ES-I3 (cell line): ENCODE measurements around the gene ATL3.
"Not testable (repeated sequence)": the region's sequence is repeated elsewhere in the genome, so short reads cannot be mapped to it uniquely, and the experiment has no call there.

ENCODE experiments used
- H3K36me3 ChIP-seq: 2 replicates; pipeline ENCODE4 v1.6.1; 2013; ENCODE audit warnings: mild to moderate bottlenecking, low read length, control low read depth, moderate library complexity; ENCODE audit not compliant: insufficient read depth
- H3K4me1 ChIP-seq: 2 replicates; pipeline ENCODE4 v1.6.1; 2013; ENCODE audit warnings: mild to moderate bottlenecking, control low read depth, low read length; ENCODE audit not compliant: insufficient read depth
- H3K9ac ChIP-seq: 2 replicates; pipeline ENCODE4 v1.6.1; 2013; ENCODE audit warnings: low read depth, mild to moderate bottlenecking, low read length, moderate library complexity
- H3K9me3 ChIP-seq: 2 replicates; pipeline ENCODE4 v1.6.1; 2013; ENCODE audit warnings: mild to moderate bottlenecking, low read length, moderate library complexity; ENCODE audit not compliant: control insufficient read depth, insufficient read depth

Gene ATL3

GRCh38 chr11:63667995-63668795 is 3.0 kb downstream of the ATL3 start:
- Histone ChIP-seq H3K4me1 (peaks cover 26% of the 10 kb centered on the region), H3K9me3 (no peaks in the 10 kb centered on the region), H3K36me3 (no peaks in the 10 kb centered on the region), H3K9ac (no peak overlapping the region)

- H3K4me1 ChIP-seq: peaks cover 26% of the 10 kb centered on the region
- no peak overlapping the region for H3K9ac ChIP-seq
- H3K36me3 ChIP-seq: no peaks in the 10 kb centered on the region
- no peaks in the 10 kb centered on the region for H3K9me3 ChIP-seq
Measured at GRCh38 chr11:63666874-63667273, 4.3 kb downstream of the ATL3 start.

DNA sequence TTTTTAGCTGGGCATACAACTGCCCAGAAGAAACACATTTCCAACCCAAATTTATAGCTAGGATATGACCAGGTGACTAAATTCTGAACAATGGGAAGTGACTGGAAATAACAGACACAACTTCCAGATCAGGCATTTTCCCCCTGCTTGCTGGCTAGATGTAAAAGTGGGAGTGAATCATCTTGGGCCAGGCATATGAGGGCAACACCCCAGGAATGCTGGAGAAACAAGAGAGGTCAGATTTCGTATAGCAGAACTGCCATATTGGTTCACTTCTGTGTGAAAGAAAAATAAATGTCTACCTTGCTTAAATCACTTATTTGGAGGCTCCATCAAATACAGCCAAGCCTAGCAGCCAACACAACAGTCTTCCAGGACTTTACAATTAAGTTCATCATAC is 7.4 kb downstream of the ATL3 start:
- Histone ChIP-seq H3K9me3 (no peaks in the 10 kb centered on the region), H3K9ac (no peak overlapping the region), H3K36me3 (no peaks in the 10 kb centered on the region), H3K4me1 (peaks cover 21% of the 10 kb centered on the region)

- Histone ChIP-seq H3K9ac (no peak overlapping the region), H3K36me3 (0 out of 2 replicates have a peak, but pooled peaks cover 5% of the 10 kb centered on the region), H3K9me3 (no peaks in the 10 kb centered on the region), H3K4me1 (no peaks in the 10 kb centered on the region)
Measured at GRCh38 chr11:63660972-63661371, 10.2 kb downstream of the ATL3 start.

DNA sequence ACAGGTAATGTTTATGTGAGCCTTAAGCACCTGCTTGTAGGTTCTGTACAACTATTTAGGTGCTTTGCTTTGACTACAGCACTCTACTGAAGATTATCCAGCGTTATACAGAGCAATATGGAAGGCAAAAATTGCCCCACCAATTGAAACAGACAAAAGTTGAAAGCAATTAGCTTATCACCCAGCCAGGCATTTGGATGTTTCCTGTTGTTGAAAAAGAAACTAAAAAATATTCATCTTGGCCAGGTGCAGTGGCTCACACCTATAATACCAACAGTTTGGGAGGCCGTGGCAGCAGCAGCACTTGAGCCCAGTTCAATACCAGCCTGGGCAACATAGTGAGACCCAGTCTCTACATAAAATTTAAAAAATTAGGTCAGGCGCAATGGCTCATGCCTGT is 18.5 kb downstream of the ATL3 start:
- Histone ChIP-seq H3K36me3 (peaks cover 4% of the 10 kb centered on the region; the same call in 1 of the 2 replicates), H3K9ac (no peak overlapping the region), H3K9me3 (no peaks in the 10 kb centered on the region), H3K4me1 (no peaks in the 10 kb centered on the region)

- H3K9ac ChIP-seq: no peak overlapping the region
- H3K9me3 ChIP-seq: no peaks in the 10 kb centered on the region
- H3K36me3 ChIP-seq: peaks cover 4% of the 10 kb centered on the region; the same call in 1 of the 2 replicates
- H3K4me1 ChIP-seq: no peaks in the 10 kb centered on the region
Measured at GRCh38 chr11:63643205-63643604, 28.0 kb downstream of the ATL3 start.

DNA sequence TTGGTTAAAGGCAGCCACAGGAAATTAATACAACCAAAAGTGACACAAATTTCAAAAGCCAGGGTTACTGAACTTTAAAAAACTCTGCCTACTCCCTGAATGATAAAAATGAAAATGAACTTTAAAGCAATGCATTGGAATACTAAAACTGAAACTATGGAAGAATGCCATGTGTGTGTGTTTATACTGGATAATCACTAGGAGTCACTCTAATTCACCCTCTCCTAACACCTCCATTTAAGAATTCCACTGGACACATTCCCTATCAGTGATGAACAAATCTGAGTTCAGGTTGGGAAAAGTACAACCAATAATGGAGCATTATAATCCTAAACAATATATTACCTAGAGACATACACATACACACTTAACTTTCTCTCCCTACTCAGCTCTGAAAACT is 29.4 kb downstream of the ATL3 start:
- Histone ChIP-seq H3K36me3 (peaks cover 4% of the 10 kb centered on the region; the same call in 1 of the 2 replicates), H3K4me1 (no peaks in the 10 kb centered on the region), H3K9ac (no peak overlapping the region), H3K9me3 (no peaks in the 10 kb centered on the region)

- H3K4me1 ChIP-seq: peaks cover 7% of the 10 kb centered on the region; the same call in 1 of the 2 replicates
- H3K9ac ChIP-seq: no peak overlapping the region
- peaks cover 4% of the 10 kb centered on the region; the same call in 1 of the 2 replicates for H3K36me3 ChIP-seq
- no peaks in the 10 kb centered on the region for H3K9me3 ChIP-seq
Measured at GRCh38 chr11:63639199-63639832, 31.9 kb downstream of the ATL3 start.

- not testable (repeated sequence) for H3K9me3 ChIP-seq, H3K36me3 ChIP-seq, H3K9ac ChIP-seq, H3K4me1 ChIP-seq
Measured at GRCh38 chr11:63638436-63638835, 32.7 kb downstream of the ATL3 start.

DNA sequence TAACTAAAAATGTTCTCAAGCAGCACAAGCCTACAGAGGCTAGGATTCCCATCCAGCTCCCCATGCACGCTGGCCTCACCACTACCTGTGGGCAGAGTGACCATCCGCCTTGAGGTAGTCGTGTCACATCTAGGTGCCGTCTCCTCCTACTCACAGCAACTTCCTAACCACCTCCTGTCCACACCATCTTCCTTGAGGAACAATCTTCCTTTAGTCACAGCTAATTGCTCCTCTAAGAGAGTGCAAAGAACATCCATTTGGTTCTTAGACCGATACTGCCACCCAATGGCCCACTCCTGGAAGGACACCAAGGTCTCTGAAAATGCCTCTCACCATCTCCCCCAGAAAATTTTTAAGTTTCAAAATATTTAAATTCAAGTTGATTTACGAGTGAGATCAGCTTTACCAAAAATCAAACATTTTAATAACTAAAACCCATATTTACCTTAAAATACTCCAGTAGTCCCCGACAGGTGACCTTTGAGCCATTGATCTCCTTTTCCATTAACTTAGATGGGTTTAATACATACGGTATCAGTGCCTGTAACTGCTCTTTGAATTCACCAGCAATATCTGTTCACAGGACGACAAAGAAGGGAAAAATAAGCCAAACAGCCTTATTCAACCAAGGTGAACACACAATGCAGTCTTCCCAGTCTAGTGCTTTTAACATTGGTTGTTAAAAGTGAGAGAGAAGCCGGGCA is 35.3 kb downstream of the ATL3 start:
- Histone ChIP-seq H3K9ac (no peak overlapping the region), H3K36me3 (peaks cover 8% of the 10 kb centered on the region; the same call in 1 of the 2 replicates), H3K9me3 (no peaks in the 10 kb centered on the region), H3K4me1 (peaks cover 7% of the 10 kb centered on the region; the same call in 1 of the 2 replicates)

- no peak overlapping the region for H3K9ac ChIP-seq
- no peaks in the 10 kb centered on the region for H3K4me1 ChIP-seq
- no peaks in the 10 kb centered on the region for H3K9me3 ChIP-seq
- H3K36me3 ChIP-seq: peaks cover 20% of the 10 kb centered on the region
Measured at GRCh38 chr11:63629426-63629825, 41.8 kb downstream of the ATL3 start.

DNA sequence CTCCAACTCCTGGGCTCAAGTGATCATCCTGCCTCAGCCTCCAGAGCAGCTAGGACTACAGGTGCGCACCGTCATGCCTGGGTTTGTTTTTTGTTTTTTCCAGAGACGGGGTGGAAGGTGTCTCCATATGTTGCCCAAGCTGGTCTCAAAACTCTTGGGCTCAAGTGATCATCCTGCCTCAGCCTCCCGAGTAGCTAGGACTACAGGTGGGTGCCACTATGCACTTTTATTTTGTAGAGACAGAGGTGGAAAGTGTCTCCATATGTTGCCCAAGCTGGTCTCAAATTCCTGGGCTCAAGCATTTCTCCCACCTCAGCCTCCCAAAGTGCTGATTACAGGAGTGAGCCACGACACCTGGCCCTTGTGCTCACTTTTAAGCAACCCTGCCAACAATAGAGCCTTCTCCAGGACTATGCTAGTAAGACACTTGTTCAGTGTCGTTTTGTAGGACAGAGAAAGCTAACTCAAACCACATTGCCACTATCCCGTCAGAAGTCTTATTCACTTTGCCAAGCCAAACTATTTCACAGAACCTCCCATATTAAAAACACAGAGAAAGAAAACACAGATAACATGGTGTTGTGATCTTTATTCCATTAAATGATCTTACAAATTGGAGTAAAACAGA is 47.5 kb downstream of the ATL3 start:
- H3K36me3 ChIP-seq: 0 out of 2 replicates have a peak, but pooled peaks cover under 1% of the 10 kb centered on the region
- H3K9me3 ChIP-seq: no peaks in the 10 kb centered on the region
- peaks cover 6% of the 10 kb centered on the region; the same call in 1 of the 2 replicates for H3K4me1 ChIP-seq
- H3K9ac ChIP-seq: no peak overlapping the region

GRCh38 chr11:63622323-63622722 is 48.9 kb downstream of the ATL3 start:
- peaks cover 6% of the 10 kb centered on the region; the same call in 1 of the 2 replicates for H3K4me1 ChIP-seq

DNA sequence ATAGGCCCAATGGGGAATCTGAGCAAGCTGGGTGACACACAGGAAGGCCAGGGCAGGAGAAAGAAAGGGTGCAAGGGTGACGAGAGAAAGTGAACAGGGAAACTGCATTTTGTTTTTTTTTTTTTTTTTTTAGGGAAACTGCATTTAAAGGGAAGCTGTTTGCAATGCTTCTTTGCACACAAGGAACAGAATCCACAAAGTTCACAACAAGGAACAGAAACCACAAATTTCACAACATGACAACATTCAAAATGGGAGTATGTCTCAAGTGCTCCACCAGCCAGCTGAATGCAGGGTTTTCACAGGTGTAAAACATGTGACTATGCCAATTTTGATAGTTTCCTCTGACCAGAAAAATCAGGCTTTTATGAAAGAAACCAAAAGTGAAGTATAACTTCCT is 50.1 kb downstream of the ATL3 start:
- Histone ChIP-seq H3K36me3 (no peaks in the 10 kb centered on the region), H3K4me1 (peaks cover 6% of the 10 kb centered on the region; the same call in 1 of the 2 replicates), H3K9ac (no peak overlapping the region), H3K9me3 (no peaks in the 10 kb centered on the region)

More at GRCh38 chr11:63622323-63622722, 48.9 kb downstream of the ATL3 start:
- Histone ChIP-seq H3K9ac (no peak overlapping the region), H3K9me3 (no peaks in the 10 kb centered on the region), H3K36me3 (no peaks in the 10 kb centered on the region)
